Brain pericyte (primary cell): ENCODE results near the gene HELZ2.

Experiments used
- DNase-seq: peaks from one replicate; pipeline ENCODE4 v3.0.0-alpha.2; 2012; ENCODE audit warnings: low read depth, low spot score

The HELZ2 gene

DNA sequence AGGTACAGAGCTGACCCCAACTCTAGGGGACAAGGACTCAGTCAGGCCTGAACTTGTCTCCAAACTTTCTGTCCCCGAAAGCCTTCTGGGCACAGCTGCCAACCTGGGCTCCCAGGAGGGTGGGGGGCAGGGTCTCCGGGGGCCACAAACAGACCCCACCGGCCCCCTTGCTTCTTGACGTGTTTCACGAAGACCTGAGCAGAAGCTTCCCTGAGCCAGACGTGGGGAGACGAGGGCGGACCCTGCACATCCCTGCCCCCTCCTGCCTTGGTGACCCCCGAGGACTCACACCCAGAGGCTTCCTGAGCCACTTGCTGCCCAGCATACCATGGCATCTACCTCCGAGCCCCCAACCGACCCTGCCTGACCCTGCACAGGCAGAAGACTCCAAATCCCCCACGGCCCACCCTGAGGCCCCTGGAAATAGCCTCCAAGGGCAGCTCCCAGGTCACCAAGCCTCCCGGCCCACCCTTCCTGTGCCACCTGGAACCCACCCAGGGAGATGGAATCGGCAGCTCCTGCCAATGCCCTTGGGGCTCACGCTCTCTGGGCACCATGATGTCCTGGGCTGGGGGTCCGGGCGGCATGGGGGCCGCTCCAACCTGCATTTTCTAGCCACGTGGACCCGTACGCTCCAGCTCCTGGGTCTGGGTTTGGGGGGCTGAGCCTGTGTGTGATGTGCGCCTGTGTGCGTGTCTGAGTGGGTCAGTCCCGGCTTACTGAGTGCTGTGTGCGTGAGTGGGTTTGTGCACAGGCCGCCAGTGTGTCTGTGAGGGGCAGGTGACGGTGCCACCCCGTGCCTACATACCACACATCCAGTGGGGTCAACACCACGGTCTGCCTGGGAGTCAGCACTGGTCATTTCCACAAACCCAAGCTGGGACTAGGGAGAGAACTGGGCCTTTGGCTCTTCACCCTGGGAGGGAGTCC lies 34.3 kb downstream of the HELZ2 start:
- no peak for DNase-seq

DNA sequence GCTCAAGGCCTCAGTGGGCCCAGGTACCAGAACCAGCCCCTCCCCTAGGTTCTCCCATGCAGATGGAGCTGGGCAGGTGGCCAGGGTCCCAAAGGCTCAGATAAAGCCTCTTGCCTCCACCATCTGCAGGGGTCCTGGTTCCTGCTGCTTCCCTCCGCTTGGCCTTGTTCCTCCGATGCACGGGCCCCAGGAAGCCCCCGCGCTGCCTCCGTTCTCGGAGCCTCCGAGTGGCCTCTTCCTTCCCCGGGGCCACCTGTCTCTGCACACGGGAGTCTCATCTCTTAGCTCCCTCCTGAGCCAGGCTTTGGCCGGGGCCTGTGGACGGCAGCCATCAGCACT lies 35.0 kb downstream of the HELZ2 start:
- DNase-seq, result no peak

DNA sequence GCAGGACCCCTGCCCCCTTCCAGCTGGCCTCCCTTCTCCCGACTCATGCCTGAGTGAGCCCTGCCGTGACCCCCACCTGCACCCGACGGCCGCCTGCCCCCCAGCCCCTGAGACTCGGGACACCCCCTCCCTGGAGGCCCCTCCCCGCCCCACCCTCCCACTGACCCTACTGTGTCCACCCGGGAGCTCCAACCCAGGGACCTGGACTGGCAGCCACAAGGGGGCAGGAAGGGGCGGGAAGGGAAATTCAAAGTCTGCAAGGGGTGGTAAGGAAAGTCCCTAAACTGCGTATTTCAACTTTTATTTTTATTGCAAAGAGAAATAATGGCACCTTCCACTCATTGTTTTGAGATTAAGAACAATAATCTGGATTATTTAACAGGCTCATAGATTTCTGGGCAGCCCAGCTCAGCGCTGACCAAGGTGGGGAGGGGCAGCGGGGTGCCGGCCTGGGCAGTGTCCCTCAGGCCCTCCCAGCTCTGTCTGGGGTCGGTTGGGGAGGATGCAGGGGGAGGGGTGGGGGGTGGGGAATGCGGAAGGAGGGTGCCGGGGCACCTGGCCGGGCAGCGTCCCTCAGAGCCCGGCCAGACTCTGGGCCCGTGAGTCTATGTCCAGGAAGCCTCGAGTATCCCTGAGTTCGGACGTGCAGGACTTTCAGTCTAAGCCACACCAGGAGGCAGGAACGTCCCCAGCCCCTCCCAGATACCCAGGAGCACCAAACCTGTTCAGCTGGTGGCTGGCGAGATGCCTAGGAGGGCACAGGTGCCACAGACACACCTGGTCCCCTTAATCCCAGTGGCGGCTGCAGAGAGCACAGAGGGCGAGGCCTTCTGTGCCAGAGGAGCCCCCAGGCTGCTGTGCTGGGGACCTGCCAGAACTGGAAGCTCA lies 35.6 kb downstream of the HELZ2 start:
- DNase-seq, result no peak

DNA sequence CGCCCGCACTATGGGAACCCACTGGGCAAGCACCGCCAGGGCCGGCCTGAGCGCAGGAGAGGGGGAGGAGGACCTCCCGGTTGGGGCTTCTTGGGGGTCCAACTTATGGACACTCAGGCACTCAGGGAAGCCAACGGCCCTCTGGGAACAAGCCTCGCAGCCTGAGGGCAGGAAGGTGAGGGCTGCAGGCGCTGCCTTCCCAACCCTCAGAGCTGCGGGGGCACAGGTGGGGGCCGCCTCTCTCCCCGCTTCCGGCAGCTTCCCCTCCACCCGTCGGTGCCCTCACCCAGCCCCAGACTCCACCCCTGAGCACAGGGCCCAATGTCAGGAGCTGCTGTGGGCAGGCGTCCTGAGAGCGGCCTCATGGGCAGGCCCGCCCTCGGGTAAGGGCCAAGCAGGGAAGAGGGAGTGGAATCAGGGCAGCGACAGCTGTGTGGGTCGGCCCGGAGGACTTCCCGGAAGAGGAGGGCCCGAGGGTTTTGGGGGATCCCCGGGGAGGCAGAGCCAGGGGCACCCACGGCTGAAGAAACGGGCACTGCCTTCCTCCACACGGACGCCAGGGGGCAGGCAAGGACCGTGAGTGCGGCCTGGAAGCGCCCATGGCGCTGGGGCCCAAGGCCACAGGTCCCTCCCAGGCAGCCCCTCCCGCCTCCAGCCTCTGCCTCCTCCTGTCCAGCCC lies 36.4 kb downstream of the HELZ2 start:
- DNase-seq, result peak; percentile 64

DNA sequence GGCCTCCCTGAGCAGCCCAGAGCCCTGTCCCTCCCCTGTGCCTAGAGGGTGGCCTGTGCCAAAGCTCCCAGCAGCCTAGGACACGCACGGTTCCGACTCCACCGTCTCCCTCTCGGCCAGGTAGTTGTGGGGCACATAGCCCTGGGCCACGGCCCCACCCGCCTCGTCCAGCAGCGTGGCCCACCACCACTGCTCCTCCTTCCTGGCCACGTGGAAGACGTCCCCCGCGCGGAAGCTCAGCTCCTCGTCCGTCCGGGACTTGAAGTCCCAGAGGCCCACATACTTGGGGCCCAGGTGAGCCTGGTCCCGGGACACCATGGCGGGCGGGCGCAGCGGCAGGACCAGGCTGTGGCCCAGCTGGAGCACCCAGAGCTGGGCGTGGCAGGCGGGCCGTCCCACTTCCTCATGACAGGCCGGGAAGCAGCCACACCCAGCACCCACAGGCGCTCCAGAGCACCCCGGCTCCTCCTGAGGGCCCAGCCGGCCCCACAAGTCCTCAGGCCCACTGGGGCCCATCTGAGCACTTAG lies 37.0 kb downstream of the HELZ2 start, which contains the start of gene PTK6:
Gene PTK6 (minus strand): TSS at position 380 of the 528 bp plus-strand sequence. CDS start 62 bp downstream, at position 318.
- DNase-seq, result no peak

DNA sequence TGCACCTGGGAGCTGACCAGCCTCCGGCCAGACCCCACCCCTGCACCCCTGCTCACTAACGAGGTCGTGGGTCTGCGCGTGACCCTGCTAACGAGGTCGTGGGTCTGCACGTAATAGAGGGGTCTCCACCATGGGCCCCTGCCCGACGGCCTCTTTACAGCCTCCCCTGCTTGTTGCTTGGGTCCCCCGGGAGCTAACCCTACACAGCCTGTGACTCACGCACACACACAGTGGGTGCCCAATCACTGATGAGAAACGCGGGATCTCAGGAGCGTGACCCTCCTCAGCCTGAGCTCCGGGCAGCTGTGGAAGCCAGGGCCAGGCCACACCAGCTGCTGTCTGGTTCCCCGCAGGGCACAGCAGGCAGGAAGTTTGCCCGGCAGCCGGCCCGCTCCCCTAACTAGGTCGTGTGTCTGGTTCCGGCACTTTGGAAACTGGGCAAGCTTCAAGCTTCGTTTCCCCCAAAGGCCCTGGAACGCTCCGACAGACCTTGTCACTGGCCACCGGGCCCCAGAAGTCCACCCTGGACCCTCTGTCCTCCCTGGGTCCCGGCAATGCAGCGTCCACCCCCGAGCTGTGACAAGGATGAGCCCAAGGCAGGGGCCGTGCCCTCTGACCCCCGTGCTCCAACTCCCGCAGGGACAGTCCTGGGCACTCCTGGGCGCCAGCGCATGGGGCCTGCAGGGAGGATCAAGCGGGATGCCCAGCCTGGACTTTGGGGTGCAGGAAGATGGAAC lies 37.6 kb downstream of the HELZ2 start:
- peak; percentile 70 for DNase-seq

DNA sequence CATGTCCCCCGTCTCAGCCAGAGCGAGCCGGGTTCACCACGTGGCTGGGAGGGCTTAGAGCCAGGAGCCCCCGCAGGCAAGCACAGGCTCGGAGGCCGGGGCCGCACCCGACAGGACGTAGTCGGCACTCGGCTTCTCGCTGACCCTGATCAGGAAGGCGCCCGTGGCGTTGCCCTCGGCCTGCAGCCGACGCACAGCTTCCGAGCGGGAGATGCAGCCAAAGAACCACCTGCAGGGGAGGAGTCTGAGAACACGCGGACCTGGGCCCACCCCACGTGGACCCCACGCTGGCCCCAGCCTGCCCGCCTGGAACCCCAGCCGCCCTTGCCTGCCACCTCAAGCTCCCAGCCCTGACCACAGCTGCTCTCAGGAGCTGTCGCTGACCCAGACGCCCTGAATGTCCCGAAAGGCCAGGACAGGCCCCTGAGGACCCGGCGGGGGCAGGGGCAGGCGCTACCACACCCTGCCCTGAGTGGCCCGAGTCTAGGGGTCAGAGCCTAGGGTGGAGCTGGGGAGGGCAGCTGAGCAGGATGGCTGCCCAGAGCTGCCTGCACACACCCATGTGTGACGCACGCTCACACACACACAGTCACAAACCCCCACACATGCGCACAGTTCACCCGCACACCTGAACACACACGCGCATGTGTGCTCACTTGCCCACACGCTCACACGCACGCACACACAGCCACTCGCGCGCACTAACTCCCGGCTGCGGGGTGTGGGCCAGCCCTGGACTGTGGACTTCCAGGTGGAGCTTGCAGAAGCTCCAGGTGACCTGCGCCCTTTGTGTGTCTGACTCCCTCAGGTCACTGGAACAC lies 39.0 kb downstream of the HELZ2 start:
- no peak for DNase-seq

DNA sequence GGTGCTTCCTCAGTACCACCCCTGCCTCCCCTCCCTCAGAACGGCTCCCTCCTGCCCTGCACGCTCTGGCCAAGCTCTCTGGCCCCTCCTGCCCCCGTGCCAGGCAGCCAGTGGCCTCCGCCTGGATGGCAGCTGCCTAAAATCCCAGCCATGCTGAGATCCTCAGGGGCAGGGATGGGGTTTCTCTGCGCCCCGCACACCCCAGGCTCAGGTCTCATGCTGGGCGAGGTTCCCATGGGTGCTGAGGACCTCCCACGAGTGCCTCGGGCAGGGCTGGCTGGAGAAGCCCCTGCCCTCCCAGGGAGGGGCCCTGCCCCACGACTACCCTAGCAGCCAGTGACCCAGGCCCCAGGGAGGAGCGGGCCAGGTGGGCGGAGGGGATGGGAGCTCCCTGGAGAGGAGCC lies 39.6 kb downstream of the HELZ2 start:
- DNase-seq, result no peak

DNA sequence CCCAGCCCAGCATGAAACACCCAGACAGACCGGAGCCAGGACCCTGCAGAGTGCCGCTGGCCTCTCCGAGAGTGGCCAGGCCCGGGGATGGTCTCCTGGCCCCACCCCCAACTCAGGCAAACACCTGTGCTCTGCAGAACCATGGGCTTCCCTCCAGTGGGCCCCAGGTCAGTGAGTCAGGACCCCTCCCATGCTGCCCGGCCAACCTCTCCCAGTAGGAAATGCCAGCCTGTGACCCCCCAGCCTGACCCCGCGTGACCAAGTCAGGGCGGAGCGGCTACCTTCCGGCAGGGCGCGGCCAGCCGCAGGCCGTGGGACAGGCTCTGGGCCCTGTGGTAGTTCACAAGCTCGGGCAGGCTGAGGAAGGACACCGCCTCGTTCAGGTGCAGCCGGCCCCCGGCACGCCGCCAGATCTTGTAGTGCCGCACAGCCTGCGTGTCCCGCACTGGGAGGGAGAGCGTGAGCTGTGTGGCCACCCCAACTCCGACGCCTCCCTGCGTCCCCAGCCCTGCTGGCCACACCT lies 40.1 kb downstream of the HELZ2 start:
- DNase-seq, result no peak

DNA sequence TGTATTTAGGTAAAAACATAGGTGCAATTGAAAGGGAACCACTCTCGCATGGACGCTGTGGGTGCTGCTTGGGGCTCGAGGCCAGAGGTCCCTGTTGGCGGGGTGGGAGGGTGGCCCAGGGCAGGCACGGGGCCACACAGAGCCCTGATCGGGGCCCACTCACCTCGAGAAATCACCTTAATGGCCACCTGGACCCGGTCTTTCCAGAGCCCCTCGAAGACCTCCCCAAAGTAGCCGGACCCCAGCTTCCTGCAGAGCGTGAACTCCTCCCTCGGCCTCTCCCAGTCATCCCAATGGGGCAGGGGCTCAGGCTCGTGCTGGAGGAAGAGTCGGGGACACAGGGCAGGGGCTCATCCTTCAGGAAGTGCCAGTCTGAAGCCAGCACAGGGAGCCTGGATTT lies 40.7 kb downstream of the HELZ2 start:
- no peak for DNase-seq

DNA sequence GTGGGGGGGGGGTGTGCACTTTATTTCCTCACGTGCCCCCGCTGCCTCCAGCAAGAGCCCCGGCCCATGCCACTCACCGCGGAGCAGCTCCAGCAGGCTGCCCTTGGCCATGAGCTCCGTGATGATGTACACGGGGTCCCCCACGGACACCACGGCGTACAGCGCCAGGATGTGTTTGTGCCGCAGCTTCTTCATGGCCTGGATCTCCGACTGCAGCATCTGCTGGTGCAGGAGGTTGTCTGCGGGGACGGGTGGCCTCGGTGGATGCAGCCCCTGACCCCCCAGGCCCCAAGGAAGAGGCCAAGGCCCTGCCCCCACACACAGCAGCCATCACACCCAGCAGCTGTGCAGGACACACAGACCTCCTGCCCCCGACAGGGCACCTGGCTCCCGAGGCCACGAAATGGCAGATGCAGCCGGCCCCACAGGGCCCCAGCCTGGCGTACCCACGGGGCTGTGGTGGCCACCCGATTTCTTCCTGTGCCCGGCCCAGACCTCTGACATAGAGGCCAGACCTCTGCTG lies 41.5 kb downstream of the HELZ2 start:
- no peak for DNase-seq

DNA sequence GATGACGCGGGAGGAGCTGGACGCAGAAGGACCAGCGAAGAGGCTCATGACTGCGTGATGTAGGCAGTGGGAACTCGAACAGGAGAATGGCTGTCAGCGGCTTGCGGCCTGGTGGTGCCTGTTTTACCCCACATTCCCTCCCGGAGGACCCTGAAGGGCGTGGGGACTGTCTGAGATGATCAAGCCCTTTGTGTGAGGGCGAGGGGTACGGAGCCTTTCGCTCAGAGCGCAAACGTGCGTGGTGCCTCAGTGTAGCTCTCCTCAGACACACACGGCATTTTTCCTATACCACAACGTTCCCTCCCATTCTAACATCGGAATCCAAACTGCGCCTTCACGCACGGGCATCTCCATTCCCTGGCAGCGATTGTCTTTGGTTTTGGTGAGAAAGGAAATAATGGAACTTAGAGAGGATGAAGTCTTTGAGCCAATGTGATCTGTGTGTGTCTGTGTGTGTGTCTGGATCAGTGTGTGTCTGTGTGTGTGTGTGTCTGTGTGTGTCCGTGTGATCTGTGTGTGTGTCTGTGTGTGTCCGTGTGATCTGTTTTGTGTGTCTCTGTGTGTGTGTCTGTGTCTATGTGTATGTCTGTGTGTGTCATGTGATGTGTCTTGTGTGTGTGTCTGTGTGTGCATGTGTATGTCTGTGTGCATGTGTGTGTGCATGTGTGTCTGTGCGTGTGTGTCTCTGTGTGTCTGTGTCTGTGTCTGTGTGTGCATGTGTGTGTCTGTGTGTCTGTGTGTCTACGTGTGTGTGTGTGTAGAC lies 42.2 kb downstream of the HELZ2 start:
- no peak for DNase-seq

DNA sequence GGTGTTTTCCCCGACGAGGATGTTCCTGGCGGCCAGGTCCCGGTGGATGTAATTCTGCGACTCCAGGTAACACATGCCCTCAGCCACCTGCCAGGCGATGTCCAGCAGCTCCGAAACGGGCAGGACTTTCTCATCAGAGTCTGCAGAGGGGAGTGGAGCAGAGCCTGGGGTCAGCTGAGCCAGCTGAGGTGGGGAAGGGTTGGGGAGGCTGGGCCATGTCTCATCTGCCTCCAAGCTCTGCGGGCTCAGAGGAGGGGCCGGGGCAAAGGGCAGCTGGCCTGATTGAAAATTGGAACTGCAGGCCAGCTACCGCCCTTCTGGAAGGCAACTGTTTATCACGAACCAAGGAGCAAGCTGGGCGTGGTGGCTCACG lies 43.3 kb downstream of the HELZ2 start:
- no peak for DNase-seq

DNA sequence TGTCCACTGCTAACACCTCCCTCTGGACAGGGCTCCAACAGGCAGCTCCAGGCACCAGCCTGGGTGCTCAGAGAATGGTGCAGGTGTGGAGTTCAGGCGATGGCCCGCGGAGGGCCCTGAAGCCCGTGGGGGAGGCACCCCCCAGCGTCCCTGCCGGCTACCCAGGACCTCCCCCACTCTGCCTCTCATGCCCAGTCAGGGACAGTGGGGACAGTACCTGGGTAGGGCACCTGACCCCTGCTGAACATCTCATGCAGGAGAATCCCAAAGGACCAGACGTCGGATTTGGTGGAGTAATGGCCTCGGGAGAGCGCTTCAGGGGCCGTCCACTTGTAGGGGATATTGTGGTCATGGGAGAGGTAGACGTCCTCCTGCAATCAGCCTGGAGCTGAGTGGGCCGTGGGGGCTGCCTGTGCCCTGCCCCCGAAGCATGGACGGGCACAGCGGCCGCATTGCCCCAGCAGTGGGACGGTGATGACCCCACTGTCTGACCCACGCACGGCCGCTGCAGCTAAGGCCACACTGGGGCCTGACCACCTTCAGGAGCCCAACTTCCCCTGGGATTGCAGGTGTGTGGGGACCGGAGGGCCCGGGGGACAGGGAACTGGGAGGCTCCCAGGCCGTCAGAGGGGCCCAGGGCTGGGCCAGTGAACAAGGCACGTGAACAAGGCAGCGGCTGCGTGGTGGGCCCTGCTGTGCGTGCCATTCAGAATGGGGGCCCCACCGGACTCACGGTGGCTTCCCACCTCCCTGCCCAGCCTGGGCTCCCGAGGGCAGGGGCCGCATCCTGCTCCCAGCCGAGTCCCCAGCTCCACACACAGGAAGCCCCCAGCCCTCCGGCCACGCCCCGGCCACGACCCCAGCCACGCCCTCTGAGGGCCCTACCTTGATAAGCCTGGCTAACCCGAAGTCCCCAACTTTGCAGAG lies 43.9 kb downstream of the HELZ2 start:
- no peak for DNase-seq

DNA sequence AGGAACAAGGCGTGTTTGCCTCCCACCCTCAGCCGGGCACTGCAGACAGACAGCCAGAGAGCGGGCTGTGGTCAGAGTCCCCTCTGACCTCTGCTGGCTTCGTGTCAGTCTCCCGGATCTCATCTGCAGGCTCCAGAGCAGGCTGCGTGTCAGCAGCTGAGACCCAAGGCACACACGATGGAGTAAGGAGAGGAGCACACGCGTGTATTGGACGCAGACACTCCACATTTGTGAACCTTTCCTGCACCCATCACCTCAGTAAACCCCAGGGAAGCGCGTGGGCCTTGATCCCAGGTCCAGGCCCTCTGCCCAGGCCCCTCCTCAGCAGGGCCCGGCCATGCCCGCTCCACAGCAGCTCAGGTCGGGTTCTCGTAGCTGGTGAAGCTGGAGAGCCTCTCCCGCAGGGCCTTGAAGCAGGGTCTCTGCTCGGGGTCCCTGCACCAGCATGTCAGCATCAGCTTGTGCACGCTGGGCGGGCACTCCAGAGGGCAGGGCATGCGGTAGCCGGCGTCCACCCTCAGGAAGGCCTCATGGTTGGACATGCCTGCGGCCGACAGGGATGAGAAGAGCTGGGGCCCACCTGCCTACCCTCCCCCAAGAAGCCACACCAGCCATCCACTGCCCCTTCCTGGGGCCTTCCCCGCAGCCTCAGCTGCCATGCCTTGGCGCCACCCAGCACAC lies 44.7 kb downstream of the HELZ2 start:
- no peak for DNase-seq

DNA sequence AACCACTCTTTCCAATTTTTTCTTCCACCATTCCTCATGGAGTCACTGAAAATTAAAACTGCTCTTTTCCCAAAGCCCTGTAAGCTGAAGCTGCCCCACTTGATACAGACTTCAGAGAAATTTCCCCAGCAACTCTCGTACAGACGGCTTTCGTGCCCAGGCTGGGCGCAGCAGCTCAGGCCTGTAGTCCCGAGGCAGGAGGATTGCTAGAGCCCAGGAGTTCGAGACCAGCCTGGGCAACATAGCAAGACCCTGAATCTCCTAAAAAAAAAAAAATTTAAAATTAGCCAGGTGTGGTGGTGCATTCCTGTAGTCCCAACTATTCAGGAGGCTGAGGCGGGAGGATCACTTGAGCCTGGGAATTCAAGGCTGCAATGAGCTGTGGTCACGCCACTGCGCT lies 46.9 kb downstream of the HELZ2 start:
- no peak for DNase-seq

DNA sequence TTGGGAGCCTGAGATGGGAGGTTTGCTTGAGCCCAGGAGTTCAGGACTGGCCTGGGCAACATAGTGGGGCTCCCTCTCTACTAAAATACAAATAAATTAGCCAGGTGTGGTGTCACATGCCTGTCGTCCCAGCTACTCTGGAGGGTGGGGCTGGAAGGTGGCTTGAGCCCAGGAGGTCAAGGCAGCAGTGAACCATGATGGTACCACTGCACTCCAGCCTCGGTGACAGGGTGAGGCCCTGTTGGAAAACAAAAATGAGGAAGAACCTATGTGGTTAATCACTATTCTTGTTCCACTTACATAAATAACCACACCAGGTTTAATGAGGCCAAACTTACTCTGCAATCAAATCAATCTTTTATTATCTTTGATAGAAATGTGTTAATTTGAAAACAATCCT lies 48.1 kb downstream of the HELZ2 start:
- DNase-seq, result no peak
